Small intestine (tissue), 7 donors: ENCODE results near the gene PLXNA4. TPM values are rescaled to one million over a fixed set of nuclear protein-coding genes. Genes with fewer than 3 reads are reported as not detected.

Experiments
- DNase-seq, 2 donors: peaks; one replicate each; pipeline versions ENCODE4 v3.0.0 to v3.0.0-alpha.2; 2013
- FAIRE-seq: peaks from 2 replicates; lab custom pipeline; 2012; peaks lifted over from hg19 to GRCh38; lab: Jason Lieb, UNC
- H3K27ac ChIP-seq, 3 donors: one replicate each; pipeline ENCODE4 v1.5.1; 2013; ENCODE audit warnings: low read length in 2 of 3, mild to moderate bottlenecking in 2 of 3, control low read depth in 1 of 3, inconsistent platforms in 1 of 3, low read depth in 1 of 3, moderate library complexity in 1 of 3
- H3K27me3 ChIP-seq, 3 donors: one replicate each; pipeline ENCODE4 v1.6.1; 2013; ENCODE audit warnings: low read length in 3 of 3, inconsistent platforms in 1 of 3; ENCODE audit not compliant: control insufficient read depth in 3 of 3, insufficient read depth in 3 of 3
- H3K36me3 ChIP-seq, 3 donors: one replicate each; pipeline ENCODE4 v1.6.1; 2013; ENCODE audit warnings: low read length in 3 of 3, inconsistent platforms in 1 of 3, low read depth in 1 of 3, mild to moderate bottlenecking in 1 of 3, moderate library complexity in 1 of 3; ENCODE audit not compliant: control insufficient read depth in 3 of 3, insufficient read depth in 2 of 3
- H3K4me1 ChIP-seq, 3 donors: one replicate each; pipeline ENCODE4 v1.6.1; 2013; ENCODE audit warnings: low read length in 2 of 3, inconsistent platforms in 1 of 3, low read depth in 1 of 3, mild to moderate bottlenecking in 1 of 3, moderate library complexity in 1 of 3; ENCODE audit not compliant: control insufficient read depth in 3 of 3, insufficient read depth in 2 of 3
- H3K4me3 ChIP-seq, 3 donors: one replicate each; pipeline ENCODE4 v1.5.1; 2013; ENCODE audit warnings: low read length in 3 of 3, control low read depth in 1 of 3, inconsistent platforms in 1 of 3, low read depth in 1 of 3, mild to moderate bottlenecking in 1 of 3, moderate library complexity in 1 of 3
- H3K9me3 ChIP-seq, 2 donors: one replicate each; pipeline ENCODE4 v1.6.1; 2013; ENCODE audit warnings: low read depth in 1 of 2, low read length in 1 of 2; ENCODE audit not compliant: control insufficient read depth in 2 of 2, insufficient read depth in 1 of 2
- WGBS, 3 donors: extraction: QIAGEN DNeasy Blood & Tissue Kit; methylation state at CpG; one replicate each; pipeline ENCODE4 v1.1.7; 2013; 5-methylcytosine and 5-hydroxymethylcytosine counted together
- polyA plus RNA-seq, 4 donors: library from polyadenylated mRNA; stranded (reverse) in 3 of 4; unstranded in 1 of 4; fragments of 200-250 nt in 3 of 4; fragments of 120-200 nt in 1 of 4; gene quantifications; one replicate each; pipeline versions ENCODE4 v1.2.1 to v1.2.3, GENCODE V29; 2013
- donor health status: healthy with polysubstance abuse.
- donor health status: control.
- donor health status: control.
- donor health status: Bipolar disorder and iron deficiency.
- donor health status: healthy.

The PLXNA4 gene
- polyA plus RNA-seq, 4 donors: under 0.01 to 3.9 (median 1.2) TPM; not detected in 1

DNA sequence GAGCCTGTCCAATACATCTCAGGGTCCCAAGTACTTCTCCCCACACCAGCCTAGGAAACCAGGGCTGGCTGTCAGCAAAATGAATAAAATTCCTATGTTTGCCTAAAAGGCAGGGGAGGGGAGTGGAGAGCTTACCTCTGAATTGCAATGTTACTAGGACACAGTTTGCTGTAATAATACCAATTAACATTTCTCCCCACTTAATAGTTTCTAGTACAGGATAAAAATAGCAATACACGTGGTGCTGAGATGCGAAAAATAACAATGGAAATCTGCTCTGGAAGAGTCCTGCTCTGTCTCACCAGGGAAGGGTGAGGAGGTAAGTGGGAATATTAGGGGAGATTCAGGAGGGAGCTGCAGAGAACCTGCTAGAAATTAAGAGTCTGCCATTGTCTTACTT lies 112.3 kb downstream of the PLXNA4 start:
- FAIRE-seq (no peak), DNase-seq (no peak)
- Histone ChIP-seq H3K27me3 (no peaks in the 10 kb centered on the region), H3K27ac (no peak overlapping the region), H3K36me3 (no peaks in the 10 kb centered on the region), H3K4me1 (no peaks in the 10 kb centered on the region), H3K4me3 (no peak overlapping the region), H3K9me3 (no peaks in the 10 kb centered on the region)
- 70 to 86% (median 80%) methylated on average over 2 of the region's 2 CpGs for WGBS, 3 donors

DNA sequence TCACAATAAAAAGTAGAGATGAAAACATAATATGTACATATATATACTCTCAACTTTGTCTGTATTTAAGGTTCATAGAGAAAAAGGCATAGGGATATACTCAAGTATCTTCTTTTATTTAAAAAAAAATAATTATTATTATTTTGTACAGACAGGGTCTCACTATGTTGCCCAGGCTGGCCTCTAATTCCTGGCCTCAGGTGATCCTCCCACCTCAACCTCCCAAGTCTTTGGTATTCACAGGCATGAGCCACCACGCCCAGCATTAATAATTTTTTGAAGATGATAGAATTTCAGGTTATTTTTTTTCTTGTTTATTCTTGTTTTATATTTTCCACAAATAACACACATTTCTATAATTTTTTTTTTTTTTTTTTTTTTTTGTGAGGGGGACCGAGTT lies 113.8 kb downstream of the PLXNA4 start:
- Histone ChIP-seq H3K4me3 (no peak overlapping the region), H3K27me3 (no peaks in the 10 kb centered on the region), H3K4me1 (no peaks in the 10 kb centered on the region), H3K9me3 (no peaks in the 10 kb centered on the region), H3K36me3 (no peaks in the 10 kb centered on the region), H3K27ac (no peak overlapping the region)
- FAIRE-seq (no peak), DNase-seq (no peak)
- WGBS, 3 donors: 80 to 96% (median 90%) methylated on average over 2 of the region's 2 CpGs

DNA sequence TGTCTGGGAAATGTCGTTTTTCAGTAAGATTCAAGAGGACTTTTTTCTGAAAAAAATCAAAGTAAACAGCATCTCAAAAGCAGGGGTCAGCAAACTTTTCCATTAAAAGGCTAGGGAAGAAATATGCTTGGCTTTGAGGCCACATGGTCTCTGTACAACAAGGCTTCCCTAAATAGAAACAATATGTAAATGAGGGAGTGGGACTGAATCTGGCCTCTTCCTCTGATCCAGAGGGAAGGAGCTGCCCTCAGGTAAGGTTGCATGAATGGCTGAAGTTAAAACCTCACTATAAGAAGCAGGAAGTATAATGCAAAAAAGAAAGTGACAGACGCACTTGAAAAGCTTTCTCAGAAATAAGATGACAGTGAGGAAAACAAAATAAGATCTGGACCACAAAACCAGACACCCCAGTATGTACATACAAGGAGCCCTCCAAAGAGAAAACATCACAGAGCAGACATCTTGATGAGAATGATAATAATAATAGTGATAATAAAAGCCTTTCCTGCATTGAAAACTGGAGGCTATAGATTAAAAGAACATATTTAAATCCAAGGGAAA lies 115.2 kb downstream of the PLXNA4 start:
- no peaks in the 10 kb centered on the region for H3K4me1 ChIP-seq

DNA sequence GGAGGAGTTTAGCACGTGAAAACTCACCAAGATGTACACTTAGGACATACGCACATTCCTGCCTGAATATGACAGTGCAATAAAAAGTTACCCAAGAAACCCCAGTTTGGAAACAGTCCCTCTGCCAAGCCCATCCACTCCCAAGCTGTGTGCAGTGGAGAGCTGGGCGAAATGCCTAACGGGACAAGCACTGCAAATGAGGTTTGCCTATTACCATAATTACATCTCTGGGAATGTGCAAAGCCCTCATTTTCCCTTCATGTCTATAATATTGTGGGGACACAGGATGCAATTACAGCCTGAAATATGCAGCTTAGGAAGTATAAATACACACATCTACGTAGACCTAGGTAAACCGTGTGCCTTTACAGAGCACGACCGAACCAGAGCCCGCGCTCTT lies 117.5 kb downstream of the PLXNA4 start:
- no peak for FAIRE-seq

More for the DNA sequence above, 115.2 kb downstream of the PLXNA4 start:
- FAIRE-seq: no peak
- Histone ChIP-seq H3K4me3 (no peak overlapping the region), H3K9me3 (no peaks in the 10 kb centered on the region), H3K36me3 (no peaks in the 10 kb centered on the region), H3K27ac (no peak overlapping the region), H3K27me3 (peaks cover 0 to 3% (median 0%) of the 10 kb centered on the region in 3 donors)
- peak in 1 of 2 donors; percentile 36 for DNase-seq
- 34 to 48% (median 37%) methylated on average over 2 of the region's 2 CpGs for WGBS, 3 donors

DNA sequence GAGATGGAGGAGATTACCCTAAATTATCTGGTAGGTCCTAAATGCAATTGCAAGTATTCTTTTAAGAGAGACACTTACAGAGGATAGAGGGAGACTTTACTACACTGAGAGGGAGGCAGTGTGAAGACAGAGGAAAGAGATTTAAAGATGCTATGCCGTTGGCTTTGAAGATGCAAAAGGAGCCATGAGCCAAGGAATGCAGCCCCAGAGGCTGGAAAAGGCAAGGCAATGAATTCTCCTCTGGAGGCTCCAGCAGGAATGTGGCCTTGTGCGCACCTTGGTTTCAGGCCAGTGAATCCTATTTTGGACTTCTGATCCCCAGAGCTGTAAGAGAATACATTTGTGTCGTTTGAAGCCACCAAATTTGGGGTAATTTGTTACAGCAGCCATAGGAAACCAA lies 118.6 kb downstream of the PLXNA4 start:
- Histone ChIP-seq H3K9me3 (no peaks in the 10 kb centered on the region), H3K27ac (no peak overlapping the region), H3K4me3 (no peak overlapping the region), H3K27me3 (peaks cover 0 to 10% (median 0%) of the 10 kb centered on the region in 3 donors), H3K36me3 (no peaks in the 10 kb centered on the region), H3K4me1 (no peaks in the 10 kb centered on the region)
- WGBS, 3 donors: 74 to 79% (median 77%) methylated on average over 3 of the region's 3 CpGs
- FAIRE-seq (no peak), DNase-seq (no peak)

More for the DNA sequence above, 117.5 kb downstream of the PLXNA4 start:
- H3K4me3 ChIP-seq: no peak overlapping the region
- no peak for DNase-seq
- H3K27me3 ChIP-seq: peaks cover 0 to 10% (median 0%) of the 10 kb centered on the region in 3 donors
- no peak overlapping the region for H3K27ac ChIP-seq
- H3K4me1 ChIP-seq: no peaks in the 10 kb centered on the region
- H3K36me3 ChIP-seq: no peaks in the 10 kb centered on the region
- no peaks in the 10 kb centered on the region for H3K9me3 ChIP-seq
- WGBS, 3 donors: 88 to 90% (median 89%) methylated on average over 10 of the region's 10 CpGs

DNA sequence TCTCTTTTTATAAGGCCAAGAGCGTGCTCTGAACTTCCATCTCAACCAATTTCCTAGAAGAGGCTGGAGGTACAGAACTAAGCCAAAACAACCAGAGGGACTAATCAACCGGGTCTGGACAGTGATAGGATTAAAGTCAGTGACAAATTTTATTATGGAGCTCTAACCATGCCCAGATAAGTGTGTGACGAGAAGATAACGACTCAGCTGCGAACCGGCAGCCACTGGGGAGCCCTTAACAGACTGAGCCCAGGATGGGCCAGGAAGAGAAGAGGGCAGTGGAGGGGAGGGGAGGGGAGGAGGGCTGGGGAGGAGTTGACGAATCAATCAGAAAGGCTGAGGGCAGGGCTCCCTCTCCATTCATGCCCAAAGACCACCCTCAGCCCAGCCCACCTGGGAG lies 119.9 kb downstream of the PLXNA4 start:
- Histone ChIP-seq H3K4me3 (no peak overlapping the region), H3K27me3 (peaks cover 0 to 10% (median 0%) of the 10 kb centered on the region in 3 donors), H3K27ac (no peak overlapping the region), H3K9me3 (no peaks in the 10 kb centered on the region), H3K36me3 (no peaks in the 10 kb centered on the region), H3K4me1 (no peaks in the 10 kb centered on the region)
- 45 to 62% (median 53%) methylated on average over 7 of the region's 7 CpGs for WGBS, 3 donors
- DNase-seq: no peak
- no peak for FAIRE-seq

DNA sequence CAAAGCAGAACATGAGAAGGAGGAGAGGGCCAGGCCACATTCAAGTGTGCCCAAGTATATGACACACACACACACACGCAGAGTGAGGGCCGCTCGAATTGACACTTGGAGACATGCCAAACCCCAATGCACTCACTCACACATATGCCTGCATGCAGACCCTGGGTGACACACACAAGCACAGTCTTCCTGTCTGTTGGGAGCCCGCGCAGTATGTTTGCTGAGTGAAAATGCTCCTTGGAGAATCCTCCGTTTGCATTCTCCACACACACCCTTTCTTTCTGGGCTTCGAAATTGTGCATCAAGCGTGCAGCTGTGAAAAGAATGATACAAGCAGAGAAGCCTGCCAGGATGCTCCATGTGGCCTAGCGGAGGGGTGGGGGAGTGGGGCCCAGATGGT lies 120.9 kb downstream of the PLXNA4 start:
- no peaks in the 10 kb centered on the region for H3K9me3 ChIP-seq
- H3K27me3 ChIP-seq: peaks cover 0 to 10% (median 0%) of the 10 kb centered on the region in 3 donors
- no peaks in the 10 kb centered on the region for H3K36me3 ChIP-seq
- no peak overlapping the region for H3K27ac ChIP-seq
- WGBS, 3 donors: 48 to 61% (median 57%) methylated on average over 9 of the region's 9 CpGs
- FAIRE-seq (no peak), DNase-seq (peak in 1 of 2 donors; percentile 33)
- no peak overlapping the region for H3K4me3 ChIP-seq
- peaks cover 0 to 8% (median 5%) of the 10 kb centered on the region in 3 donors for H3K4me1 ChIP-seq

DNA sequence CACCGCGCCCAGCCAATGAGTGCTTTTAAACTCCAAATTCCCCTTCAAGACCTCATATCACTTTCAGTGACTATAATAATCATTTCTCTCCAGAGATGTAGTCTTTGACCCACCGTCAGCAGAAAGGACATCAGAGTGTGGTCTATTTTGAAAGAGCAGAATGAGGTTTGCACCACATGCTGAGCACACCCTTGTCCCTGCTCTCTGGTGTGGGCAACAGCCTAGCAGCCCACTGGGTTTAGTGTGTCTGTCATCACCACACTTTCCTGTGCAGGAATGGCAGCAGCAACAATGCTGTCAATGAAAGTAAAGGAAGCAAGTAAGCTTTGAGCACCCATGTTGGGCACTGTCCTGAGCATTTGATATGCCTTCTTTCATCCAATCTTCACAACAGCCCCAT lies 122.4 kb downstream of the PLXNA4 start:
- WGBS, 3 donors: 89 to 93% (median 90%) methylated on average over 3 of the region's 3 CpGs

More for the DNA sequence above, 122.4 kb downstream of the PLXNA4 start:
- H3K4me1 ChIP-seq: peaks cover 0 to 20% (median 5%) of the 10 kb centered on the region in 3 donors
- no peak overlapping the region for H3K4me3 ChIP-seq
- peaks cover 0 to 7% of the 10 kb centered on the region in 2 donors for H3K9me3 ChIP-seq
- no peaks in the 10 kb centered on the region for H3K36me3 ChIP-seq
- peaks cover 0 to 10% (median 0%) of the 10 kb centered on the region in 3 donors for H3K27me3 ChIP-seq
- DNase-seq (no peak), FAIRE-seq (no peak)
- H3K27ac ChIP-seq: no peak overlapping the region
